ENCODE measurements around the gene CR2.
"Not testable (repeated sequence)": the region's sequence is repeated elsewhere in the genome, so short reads cannot be mapped to it uniquely, and the experiment has no call there.

CR2 gene

DNA sequence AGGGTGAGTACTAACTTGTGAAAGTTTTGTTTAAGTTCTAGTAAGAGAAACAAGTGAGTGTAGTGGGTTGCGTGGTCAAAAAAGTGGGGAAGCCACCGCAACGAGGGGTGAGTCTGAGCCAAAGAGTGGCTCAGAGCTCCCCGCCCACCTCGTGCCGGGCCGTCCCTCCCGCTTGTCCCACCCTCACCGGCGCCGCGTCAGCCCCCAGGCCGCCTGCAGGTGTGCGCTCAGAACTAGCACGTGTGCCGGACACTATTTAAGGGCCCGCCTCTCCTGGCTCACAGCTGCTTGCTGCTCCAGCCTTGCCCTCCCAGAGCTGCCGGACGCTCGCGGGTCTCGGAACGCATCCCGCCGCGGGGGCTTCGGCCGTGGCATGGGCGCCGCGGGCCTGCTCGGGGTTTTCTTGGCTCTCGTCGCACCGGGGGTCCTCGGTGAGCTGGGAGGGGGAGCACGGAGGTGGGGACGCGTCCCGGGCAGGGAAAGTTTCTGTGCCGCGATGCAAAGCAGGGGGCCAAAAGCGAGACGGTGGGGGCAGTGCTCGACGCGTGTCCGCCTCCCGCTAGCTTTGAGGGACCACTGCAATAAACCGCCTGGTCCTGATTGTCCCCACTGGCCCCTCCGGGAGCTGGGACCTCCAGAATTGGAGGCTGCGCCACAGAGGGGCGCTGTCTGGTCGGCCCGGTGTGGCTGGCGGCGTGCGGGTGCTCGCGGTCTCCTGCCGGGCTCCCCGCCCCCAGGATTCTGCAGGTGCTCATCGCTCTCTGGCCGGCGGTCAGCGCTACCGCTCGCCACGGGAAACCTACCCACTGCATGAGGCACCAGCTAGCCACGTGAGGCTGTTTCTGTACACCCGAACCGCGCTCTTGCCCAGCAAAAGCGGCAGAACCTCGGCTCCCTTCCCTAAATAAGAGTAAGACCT lies at the start of gene CR2:
Gene CR2, plus strand, starts transcription at position 283 of the 919 bp plus-strand sequence. Its CDS starts 91 bp downstream, at position 374.
- FAIRE-seq: no peak

DNA sequence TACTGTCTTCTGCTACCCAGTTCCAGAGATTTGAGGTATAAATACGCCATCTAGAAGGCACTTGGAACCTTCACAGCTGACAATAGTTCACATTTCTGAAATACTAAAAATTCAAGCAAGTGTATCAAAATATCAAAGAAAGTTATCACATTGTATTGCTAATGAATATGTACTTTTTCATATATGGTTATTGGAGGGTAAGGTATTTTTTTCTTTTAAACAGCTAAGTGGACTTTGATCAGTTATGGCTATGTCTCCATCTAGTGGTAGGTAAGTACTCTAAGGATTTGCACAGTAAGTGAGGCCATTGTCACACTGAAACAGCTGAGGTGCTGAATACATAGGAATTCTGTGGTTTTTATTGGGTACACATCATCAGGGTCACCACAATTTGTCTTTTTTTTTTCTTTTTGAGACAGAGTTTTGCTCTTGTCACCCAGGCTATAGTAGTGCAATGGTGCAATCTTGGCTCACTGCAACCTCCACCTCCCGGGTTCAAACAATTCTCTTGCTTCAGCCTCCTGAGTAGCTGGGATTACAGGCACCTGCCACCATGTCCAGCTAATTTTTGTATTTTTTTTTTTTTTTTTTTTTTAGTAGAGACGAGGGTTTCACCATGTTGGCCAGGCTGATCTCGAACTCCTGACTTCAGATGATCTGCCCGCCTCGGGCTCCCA lies 49.1 kb upstream of the CR2 start:
- FAIRE-seq: peak; percentile 92

DNA sequence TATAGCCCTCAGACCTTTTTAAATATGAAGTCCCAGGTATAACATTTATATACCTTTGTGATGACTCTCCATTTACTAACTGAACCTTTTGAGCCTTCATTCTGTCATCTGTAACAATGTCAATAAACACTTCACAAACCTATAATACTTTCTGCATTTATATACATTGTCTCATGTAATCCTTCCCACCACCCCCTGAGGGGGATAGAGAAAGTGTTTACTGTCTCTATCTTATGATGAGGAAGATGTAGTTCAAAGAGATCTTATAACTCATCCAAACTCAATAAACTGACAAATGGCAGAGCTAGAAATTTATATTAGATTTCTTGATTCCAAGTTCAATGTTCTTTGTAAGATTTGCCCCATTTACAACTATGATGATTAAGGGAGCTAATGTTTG lies 48.3 kb upstream of the CR2 start:
- no peak for FAIRE-seq

DNA sequence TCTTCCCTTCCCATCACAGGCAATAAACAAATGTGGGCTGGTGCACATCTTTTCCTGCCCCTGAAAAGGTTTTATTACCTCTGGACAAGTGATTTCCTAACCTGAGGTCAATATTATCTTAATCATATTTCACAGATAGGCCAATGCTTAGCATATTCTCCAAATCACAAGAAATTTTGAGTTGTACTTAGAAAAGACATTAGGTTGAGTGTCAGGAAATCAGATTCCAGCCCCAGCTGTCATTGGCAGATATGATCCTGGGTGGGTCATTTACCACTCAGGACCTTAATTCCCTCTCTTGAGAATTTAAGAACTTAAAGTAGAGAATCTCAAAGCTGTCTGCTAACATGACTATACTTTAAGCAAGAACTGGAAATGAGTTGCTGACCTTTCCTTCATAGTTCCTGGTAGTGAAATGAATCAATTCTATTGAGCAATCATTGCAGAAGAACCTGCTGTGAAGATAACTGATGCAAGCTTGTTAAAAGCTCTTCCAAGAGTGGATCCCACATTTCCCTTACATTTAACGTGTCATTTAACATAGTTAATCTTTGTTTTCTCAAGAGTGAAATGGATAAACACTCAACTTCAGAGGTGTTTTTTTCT lies 46.4 kb upstream of the CR2 start:
- no peak for FAIRE-seq

DNA sequence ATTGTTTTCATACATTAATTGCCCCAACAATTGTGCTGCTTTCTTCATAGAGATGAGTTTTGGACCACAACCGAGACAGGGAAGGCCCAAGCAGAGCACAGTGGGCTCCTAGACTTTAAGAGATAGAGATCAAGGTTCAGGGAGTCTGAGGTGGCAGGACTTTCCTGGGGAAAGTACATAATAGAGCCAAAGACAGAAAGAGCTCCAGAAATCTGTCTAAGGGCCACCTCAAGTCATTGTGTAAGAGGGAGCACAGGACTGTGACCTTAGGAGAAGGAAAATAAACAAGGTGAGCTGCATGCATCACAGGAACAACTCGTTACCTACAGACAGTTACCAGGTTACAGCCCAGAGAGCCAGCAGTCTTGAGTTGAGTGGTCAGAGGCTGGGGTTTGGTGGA lies 41.3 kb upstream of the CR2 start:
- no peak for FAIRE-seq

DNA sequence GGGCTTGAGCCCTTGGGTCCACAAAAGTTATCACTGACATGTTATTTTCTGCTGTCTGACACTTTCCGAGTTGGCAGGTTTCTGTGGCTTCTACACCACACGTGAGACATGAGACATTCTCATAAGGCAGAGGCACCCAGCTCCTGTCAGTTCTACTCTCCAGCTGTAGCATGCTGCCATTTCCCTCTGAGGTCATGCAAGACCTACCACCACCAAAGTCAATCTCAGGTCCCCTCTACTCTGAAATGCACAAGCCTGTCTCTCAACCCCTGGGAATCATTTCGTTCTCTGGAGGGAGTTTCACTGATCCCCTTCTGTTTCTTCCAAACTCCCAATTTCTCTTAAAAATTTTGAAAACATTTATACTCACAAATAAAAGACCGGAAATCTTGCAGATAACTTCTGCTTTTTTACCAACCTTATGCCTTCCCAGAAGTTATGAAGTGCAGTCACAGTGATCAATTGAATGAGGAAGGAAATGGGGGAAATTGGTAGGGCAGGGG lies 39.5 kb upstream of the CR2 start:
- FAIRE-seq: no peak

DNA sequence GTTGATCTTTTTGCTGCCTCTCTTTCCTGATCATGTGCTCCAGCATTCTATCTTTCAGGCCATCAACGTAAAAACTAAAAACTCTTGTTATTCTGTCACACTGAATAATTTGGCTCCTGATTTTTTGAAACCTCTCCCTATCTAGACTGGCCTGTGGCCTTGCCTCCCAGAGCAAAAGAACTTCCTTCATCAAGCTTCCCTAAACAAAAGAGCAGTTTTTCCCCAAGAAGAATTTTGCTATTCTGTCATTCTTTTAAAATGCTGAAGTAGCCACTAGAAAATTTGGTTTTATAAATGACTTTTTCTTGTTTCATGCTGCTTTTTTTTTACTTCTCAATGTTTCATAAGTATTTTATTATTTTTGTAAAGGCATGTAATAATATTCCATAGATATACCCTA lies 37.1 kb upstream of the CR2 start:
- no peak for FAIRE-seq

DNA sequence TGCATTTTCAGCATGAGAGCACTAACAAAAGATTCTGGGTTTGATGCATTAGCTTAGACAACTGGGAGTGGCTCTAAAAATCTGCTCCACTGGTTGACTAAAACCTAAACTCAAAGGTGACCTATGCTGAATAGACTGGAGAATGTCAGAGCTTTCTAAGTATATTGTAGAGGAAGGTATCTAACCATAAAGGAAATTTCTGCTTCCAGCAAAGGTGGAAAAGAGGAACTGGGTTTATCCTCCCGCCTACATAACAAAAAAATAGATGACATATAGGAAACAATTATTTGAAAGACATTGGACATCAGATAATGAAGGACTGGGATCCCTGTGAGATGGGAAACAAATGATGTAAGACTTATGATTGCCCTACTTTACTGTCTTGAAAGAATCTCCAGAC lies 35.8 kb upstream of the CR2 start:
- no peak for FAIRE-seq

DNA sequence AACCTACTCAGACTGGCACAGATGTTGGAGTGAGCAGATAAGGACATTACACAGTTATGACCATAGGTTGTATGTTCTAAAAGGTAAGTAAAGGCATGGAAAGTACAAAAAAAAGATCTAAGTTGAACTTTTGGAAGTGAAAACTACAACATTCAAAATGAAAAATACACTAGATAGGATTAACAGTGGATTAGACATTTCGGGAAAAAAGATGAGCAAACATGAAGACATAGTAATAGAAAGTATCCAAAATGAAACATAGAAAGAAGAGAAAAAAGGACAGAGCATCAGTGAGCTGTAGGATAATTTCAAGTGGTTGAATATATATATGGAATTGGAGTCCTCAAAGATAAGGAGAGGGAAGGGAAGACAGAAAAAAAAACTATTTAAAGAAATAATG lies 34.0 kb upstream of the CR2 start:
- FAIRE-seq: no peak

DNA sequence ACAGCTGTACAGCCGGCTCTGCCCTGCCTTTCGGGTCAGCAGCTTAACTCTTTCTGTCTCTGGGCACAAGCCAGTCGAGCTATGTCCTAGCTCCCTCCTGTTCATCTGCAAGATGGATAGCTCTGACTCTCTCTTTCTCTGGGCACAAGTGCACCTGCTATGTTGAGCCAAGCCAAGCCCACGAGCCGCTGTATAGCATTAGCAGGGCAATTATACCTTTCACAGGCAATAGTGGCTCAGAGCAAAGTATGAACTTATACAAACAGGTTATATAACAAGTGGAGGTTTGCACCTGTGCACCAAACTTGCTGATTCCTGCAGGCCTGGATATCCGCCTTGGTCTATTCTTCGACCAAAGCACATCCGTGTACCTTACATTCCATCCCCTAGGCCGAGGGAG lies 33.0 kb upstream of the CR2 start:
- FAIRE-seq: no peak

DNA sequence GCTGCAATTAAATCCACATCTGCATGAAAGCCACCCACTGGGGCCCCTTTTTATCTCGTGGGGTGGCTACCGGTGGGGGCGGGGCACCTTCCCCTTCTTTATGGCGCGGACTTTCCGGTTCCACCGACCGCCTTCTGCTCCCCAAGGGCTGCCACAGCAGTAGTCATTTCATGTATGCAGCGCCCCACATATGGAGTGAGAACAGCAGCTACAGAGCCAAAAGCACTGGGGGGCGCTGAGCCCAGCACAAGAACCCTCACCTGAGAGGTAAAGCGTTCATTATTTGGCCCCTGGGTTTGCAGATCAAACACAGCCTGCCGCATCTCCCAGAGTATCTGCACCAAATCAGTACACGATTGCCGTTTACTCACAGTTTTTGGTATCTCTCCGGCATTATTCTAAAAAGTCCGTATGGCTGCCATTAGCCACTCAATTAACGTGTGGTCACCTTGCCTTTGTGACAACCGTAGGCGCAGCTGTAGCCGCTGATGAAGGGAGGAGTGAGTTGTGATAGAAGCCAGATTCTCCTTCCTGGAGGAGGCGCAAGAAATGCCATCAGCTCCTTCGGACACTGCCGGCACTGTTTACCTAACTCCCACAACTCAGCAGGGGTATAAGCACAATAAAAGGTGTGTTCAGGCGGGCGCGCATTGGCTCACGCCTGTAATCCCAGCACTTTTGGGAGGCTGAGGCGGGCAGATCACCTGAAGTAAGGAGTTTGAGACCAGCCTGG lies 30.4 kb upstream of the CR2 start:
- no peak for FAIRE-seq

DNA sequence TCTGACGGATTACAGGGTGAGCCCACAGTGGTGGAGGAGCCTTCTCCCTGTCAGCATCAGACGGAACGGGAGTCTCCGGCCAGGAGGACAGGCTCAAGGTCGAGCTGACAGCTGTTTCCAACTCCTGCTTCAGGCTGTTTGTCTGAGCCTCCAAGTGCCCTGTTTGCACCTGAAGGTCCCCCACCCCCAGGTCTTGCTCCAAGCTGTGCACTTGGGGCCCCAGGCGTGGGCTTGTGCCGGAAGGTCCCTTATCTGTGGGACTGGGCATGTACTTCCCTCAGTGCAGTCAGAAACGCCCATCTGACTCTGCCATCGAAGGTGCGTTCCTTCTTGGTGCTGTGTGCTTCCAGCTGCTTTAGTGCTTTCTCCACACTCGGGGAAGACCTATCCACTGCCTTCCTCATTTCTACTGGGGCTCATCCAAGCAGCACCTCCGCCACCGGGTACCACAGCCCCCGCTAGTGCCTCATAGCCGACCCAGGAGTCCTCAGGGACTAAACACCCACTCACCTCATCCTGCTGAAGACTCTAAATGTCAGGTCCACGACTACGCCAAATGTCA lies 29.5 kb upstream of the CR2 start:
- FAIRE-seq: no peak

DNA sequence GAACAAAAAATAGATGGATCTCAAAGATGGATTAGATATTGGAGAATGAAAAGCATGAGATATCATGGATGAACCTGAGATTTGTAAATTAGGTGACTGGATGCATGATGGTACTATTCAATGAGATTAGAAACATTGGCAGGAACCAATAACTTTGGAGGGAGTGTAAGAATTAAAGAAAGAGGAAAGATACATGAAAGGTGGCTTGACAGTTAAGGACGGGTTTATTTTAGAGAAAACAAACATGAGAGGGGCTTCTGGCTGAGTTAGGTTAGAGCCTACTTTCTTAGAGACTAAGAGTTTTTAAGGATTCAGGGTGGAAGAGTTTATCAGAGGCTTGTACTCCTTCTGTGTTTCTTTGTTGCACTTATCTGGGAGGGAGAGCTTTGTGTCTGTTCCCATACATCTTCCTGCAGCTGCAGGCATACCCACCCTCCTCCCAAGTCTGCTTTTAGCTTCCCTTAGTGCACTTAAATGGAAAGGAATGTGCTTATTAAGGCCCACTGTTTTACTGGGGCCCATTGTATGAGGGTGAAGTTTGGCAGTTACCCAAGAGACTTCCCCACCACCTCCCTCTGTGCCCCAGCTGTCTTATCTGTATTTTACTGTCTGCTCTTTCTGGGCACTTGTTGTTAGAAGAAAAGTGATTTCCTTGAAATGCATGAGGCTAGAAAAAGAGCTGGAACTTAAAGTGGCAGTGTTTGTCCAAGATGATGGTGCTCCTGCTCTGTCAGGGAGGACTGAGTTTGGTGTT lies 26.1 kb upstream of the CR2 start:
- FAIRE-seq: no peak

DNA sequence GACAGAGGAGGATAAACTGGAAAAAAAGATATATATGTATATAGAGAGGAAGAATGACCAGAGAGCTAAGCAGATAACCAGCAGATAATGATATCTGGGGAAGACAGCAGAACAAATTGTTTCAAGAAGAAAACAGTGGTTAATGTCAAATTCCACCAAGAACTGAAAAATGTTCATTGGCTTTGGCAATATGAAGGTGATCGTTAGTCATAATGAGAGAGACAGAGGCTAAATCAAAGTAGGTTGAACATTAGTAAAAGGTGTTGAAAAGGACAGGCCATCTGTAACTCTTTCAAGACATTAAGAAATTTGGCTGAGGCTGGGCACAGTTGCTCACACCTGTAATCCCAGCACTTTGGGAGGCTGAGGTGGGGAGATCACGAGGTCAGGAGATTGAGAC lies 25.3 kb upstream of the CR2 start:
- no peak for FAIRE-seq

DNA sequence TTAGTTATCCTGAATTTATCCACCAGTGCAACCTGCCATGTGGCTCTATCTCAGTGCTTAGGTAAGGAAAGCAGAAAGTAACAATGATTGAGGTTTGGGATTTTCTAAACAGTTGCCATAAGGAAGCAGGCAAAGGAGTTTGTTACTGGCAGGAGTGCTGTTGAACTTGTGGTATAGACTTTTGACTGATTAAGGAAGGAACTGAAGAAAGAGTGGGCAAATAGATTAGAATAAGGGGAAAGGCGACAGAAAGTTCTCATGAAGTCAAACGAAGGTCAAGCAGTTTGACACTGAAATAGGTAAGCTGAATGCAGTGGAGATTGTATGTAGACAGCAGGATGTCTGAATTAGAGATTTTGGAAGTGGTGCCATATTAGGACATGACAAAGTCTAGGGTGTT lies 24.2 kb upstream of the CR2 start:
- FAIRE-seq: no peak

DNA sequence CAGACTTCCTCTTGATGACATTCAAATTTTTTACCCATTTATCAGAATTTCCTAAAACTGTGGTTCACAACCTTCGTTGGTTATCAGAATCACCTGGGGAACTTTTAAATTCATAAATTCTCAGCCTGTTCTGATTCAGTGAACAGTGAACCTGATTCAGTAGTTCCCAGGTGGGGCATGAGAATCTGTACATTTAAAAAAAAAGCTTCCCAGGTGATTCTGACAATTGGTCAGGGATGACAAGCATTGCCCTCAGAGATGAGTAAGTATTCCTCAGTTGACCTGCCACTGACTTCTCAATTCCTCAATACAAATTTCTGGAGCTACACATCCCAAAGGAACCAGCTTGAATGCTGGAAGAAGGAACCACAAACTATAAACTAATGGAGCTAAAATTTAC lies 23.5 kb upstream of the CR2 start:
- FAIRE-seq: no peak

DNA sequence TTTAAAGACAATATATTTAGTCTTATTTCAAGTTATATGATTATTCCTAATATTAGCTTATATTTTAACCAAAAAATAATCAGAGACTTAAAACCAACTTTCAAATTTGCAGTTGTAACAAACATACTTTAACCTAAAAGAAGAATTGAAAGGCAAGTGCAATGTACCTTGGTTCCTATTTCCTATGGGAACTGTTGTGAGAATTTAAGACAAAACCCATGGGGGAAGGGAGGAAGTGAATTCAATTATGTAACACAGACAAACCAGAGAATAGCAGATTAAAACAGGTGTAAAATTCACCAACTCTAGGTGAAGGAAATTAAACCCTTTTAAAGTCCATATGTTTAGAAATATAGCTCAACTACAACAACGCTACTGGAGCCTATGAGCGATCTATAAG lies 22.6 kb upstream of the CR2 start:
- no peak for FAIRE-seq

DNA sequence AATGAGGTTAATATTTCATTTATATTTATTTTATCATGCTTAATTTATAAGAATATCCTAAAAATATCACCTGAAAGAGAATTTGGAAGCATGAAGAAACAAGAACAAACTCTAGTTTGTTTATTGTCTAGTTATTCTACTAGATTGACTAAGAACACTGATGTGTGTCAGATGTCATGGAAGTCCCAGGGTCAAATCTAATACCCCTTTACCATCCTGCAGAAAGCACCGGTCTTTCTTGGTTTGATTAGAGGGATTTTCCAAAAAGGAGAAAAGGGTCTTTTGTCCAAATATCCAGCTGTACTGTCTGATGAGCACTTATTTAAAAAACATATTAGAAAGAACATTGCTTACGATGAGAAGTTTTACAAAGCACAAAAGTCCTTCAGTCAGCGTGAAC lies 20.7 kb upstream of the CR2 start:
- no peak for FAIRE-seq

DNA sequence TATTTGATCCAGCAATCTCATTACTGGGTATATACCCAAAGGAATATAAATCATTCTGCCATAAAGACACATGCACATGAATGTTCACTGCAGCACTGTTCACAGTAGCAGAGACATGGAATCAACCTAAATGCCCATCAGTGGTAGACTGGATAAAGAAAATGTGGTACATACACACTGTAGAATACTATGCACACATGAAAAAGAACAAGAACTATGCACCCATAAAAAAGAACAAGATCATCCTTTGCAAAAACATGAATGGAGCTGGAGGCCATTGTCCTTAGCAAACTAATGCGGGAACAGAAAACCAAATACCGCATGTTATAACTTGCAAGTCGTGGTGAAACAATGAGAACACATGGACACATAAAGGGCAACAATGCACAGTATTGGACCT lies 17.4 kb upstream of the CR2 start:
- FAIRE-seq: not testable (repeated sequence)

DNA sequence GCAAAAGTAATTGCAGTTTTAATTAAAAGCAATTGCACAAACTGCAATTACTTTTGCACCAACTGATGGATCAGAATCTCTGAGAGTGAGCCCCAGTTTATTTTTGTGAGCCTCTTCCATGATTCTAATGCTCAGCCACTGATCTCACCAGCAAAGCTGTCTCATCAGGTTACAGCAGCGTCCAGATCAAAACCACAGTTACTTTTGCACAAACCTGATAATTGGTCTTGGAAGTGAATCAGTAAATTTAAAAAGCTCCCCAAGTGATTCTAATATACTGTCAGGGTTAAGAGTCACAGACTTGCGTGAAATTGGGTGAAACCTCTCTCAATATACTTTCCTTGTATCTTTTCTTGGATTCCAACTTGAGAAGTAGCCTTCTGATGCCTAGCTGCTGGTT lies 13.5 kb upstream of the CR2 start:
- FAIRE-seq: no peak

DNA sequence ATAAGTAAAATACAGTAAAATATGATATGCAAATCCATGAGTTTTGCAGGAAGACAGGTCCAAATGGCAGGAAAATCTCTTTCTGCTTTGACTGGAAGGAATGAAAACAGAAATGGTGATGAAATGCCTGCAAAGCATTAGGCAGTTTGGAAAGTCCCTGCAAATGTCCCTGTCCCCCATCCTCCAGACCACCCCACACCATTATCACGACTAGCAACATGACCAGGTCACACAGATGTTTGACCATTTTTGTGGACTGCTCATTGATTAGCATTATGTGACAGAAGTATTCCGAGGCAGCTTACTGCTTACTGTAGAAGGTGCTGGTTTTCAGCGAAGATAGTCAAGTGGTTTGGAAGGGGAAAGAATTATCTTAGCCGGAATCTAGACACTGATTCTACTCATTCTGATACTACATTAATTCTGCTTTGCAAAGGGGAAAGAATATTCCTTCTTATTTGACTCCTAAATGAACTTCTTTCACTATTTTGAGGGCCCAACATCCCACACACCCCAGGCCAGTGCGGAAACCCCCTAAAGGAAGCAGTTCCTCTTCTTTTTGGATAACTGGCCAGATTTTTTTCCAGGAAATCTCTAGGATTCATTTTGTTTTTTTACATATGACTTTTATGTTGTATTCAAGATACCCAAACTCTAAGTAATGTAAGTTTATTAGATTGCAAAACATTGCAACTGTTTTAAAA lies 9.5 kb upstream of the CR2 start:
- FAIRE-seq: no peak

Measured in endometrium (tissue), 2 donors.